GM12878 (cell line): ENCODE measurements around the gene KLHL3. TPM values are rescaled to one million over a fixed set of nuclear protein-coding genes. Genes with fewer than 3 reads are reported as not detected.
"Not testable (repeated sequence)": the region's sequence is repeated elsewhere in the genome, so short reads cannot be mapped to it uniquely, and the experiment has no call there.

Experiments
- ATAC-seq: fragments of 200-7000 bp; cut with Tn5 transposase; 3 replicates; pipeline ENCODE4 v1.9.1; 2020; ENCODE audit warnings: mild to moderate bottlenecking, moderate library complexity
- BruUV-seq: library from RNA; stranded (reverse); fragments of 400-500 nt; replicated peaks from 2 replicates; lab custom pipeline; 2021; lab: Mats Ljungman, UMichigan
- CTCF ChIA-PET: fragments of 300-600 bp; sonication (Branson Sonifier 250); formaldehyde crosslinking; extraction: SDS; loops from one replicate; lab custom pipeline; 2021; ENCODE audit warnings: inconsistent platforms; lab: Yijun Ruan, JAX
- POLR2A ChIA-PET: fragments of 350-600 bp; formaldehyde crosslinking; extraction: SDS; loops from one replicate; lab custom pipeline; 2021; ENCODE audit warnings: inconsistent platforms; lab: Charles Lee
- RAD21 ChIA-PET: fragments of 300-600 bp; sonication (Branson Sonifier 250); formaldehyde crosslinking; loops from one replicate; lab custom pipeline; 2023; ENCODE audit warnings: antibody characterized with exemption; ENCODE audit not compliant: unreplicated experiment; lab: Charles Lee
- SMC1A ChIA-PET: fragments of 300-600 bp; sonication (Branson Sonifier 250); formaldehyde crosslinking; loops from one replicate; lab custom pipeline; 2023; ENCODE audit not compliant: unreplicated experiment, uncharacterized antibody; lab: Charles Lee
- DNase-seq: peaks from one replicate; pipeline ENCODE4 v3.0.0-alpha.2; 2011; ENCODE audit warnings: low read depth, low spot score
- FAIRE-seq: peaks from 3 replicates; lab custom pipeline; 2011; peaks lifted over from hg19 to GRCh38; lab: Jason Lieb, UNC
- H2AFZ ChIP-seq: 2 replicates; pipeline ENCODE4 v1.6.0; 2011; ENCODE audit warnings: low read depth, low read length, control low read depth; ENCODE audit not compliant: control insufficient read depth
- H3K27ac ChIP-seq: 2 replicates; pipeline ENCODE4 v1.5.1; 2011; ENCODE audit warnings: control low read depth; ENCODE audit not compliant: control insufficient read depth, insufficient read depth
- H3K27me3 ChIP-seq, 2 experiments: replicated peaks in 1 of 2; 2 replicates each; pipeline versions ENCODE4 v1.6.0 to v1.6.1; 2011; ENCODE audit warnings: low read length in 1 of 2; ENCODE audit not compliant: control insufficient read depth in 2 of 2, insufficient read depth in 2 of 2
- H3K36me3 ChIP-seq, 2 experiments: 2 replicates each; pipeline ENCODE4 v1.5.1; 2011; ENCODE audit warnings: low read length in 1 of 2; ENCODE audit not compliant: control insufficient read depth in 2 of 2, insufficient read depth in 2 of 2
- H3K4me1 ChIP-seq: 2 replicates; pipeline ENCODE4 v1.6.1; 2011; ENCODE audit warnings: mild to moderate bottlenecking, low read length, moderate library complexity, mixed read lengths; ENCODE audit not compliant: control insufficient read depth, insufficient read depth
- H3K4me2 ChIP-seq: 2 replicates; pipeline ENCODE4 v1.6.0; 2011; ENCODE audit warnings: control low read depth; ENCODE audit not compliant: control insufficient read depth, insufficient read depth
- H3K4me3 ChIP-seq: fragments of 200-600 bp; sonication (generic); 2 replicates; pipeline ENCODE4 v1.5.1; 2016
- H3K79me2 ChIP-seq: 2 replicates; pipeline ENCODE4 v1.6.0; 2011; ENCODE audit warnings: low read length; ENCODE audit not compliant: control insufficient read depth, insufficient read depth
- H3K9ac ChIP-seq: 2 replicates; pipeline ENCODE4 v1.8.0; 2011; ENCODE audit warnings: low read length, control low read depth, mixed read lengths; ENCODE audit not compliant: control insufficient read depth, insufficient read depth
- H3K9me3 ChIP-seq: replicated peaks from 3 replicates; pipeline ENCODE4 v1.5.1; 2011; ENCODE audit warnings: mild to moderate bottlenecking, low read length; ENCODE audit not compliant: control insufficient read depth, insufficient read depth
- H4K20me1 ChIP-seq: 2 replicates; pipeline ENCODE4 v1.6.0; 2011; ENCODE audit not compliant: control insufficient read depth, insufficient read depth
- BCL11A ChIP-seq: IDR thresholded peaks from 2 replicates; pipeline ENCODE4 v1.6.1; 2011; ENCODE audit warnings: low read depth, low read length
- FOS ChIP-seq: IDR thresholded peaks from 3 replicates; pipeline ENCODE4 v1.6.1; 2011; ENCODE audit warnings: borderline replicate concordance; ENCODE audit not compliant: insufficient read length; ENCODE audit errors: extremely low read depth
- KAT2A ChIP-seq: conservative IDR thresholded peaks from 2 replicates; pipeline ENCODE4 v1.6.1; 2011; ENCODE audit warnings: low read depth, low read length; ENCODE audit not compliant: control insufficient read depth
- MYC ChIP-seq: IDR thresholded peaks from 2 replicates; pipeline ENCODE4 v1.6.1; 2011; ENCODE audit warnings: mild to moderate bottlenecking, low read length, moderate library complexity, inconsistent platforms; ENCODE audit not compliant: insufficient read depth, insufficient replicate concordance, insufficient read length, severe bottlenecking
- NR2C2 ChIP-seq: IDR thresholded peaks from 2 replicates; pipeline ENCODE4 v1.6.1; 2011; ENCODE audit warnings: borderline replicate concordance, low read depth; ENCODE audit not compliant: control insufficient read depth, insufficient read length
- TCF7 ChIP-seq: IDR thresholded peaks from 2 replicates; pipeline ENCODE4 v1.6.1; 2014; ENCODE audit warnings: antibody characterized with exemption, borderline replicate concordance
- WGBS: methylation state at CpG from one replicate; pipeline ENCODE4 v1.1.6; 2016; ENCODE audit warnings: low lambda C conversion rate; ENCODE audit not compliant: insufficient replicate concordance, insufficient coverage; ENCODE audit errors: missing lambda C conversion rate; 5-methylcytosine and 5-hydroxymethylcytosine counted together
- in situ Hi-C: fragments of 300-500 bp; cut with MboI; formaldehyde crosslinking; loops from 9 replicates; pipeline ENCODE4 v1.14.3; 2018; ENCODE audit warnings: mixed read lengths
- intact Hi-C: fragments of 100-400 bp; cut with micrococcal nuclease; formaldehyde crosslinking; loops from one replicate; pipeline ENCODE4 v1.14.2; 2022; ENCODE audit not compliant: unreplicated experiment
- polyA plus RNA-seq, 11 experiments: library from polyadenylated mRNA; depleted of rRNA in 4 of 11; unstranded in 6 of 11; stranded (reverse) in 5 of 11; fragments of >200 nt; fragmentation: Nextera tagmentation in 4 of 11; fragmentation: Illumina TruSeq in 1 of 11; extraction: Ambion mirVana in 4 of 11; extraction: Trizol in 1 of 11; gene quantifications; 1 replicate in 1 of 11; 2 replicates in 10 of 11; pipeline versions ENCODE4 v1.2.1 to v1.2.3, GENCODE V29; 2011 to 2016; ENCODE audit warnings: inconsistent platforms in 2 of 11, missing spikeins in 2 of 11, low read depth in 1 of 11
- total RNA-seq, 4 experiments: library from RNA; depleted of rRNA in 3 of 4; stranded (reverse); fragments of >200 nt in 3 of 4; fragmentation: Illumina TruSeq in 1 of 4; extraction: Trizol in 1 of 4; gene quantifications; 2 replicates each; pipeline versions ENCODE4 v1.2.1 to v1.2.3, GENCODE V29; 2013 to 2021
- TF ChIP-seq, protein P1 (sequence below): IDR thresholded peaks from 2 replicates; pipeline ENCODE4 v1.6.1; 2011; ENCODE audit warnings: low read depth, mild to moderate bottlenecking, low read length, moderate library complexity, borderline replicate concordance; ENCODE audit errors: extremely low read depth

The KLHL3 gene
- total and polyA plus RNA-seq, 10 of the 15 experiments (the other 5 are each of a cell fraction or from before 2014, with no cell fraction given), result 1.7 to 11.7 (median 5.6) TPM

DNA sequence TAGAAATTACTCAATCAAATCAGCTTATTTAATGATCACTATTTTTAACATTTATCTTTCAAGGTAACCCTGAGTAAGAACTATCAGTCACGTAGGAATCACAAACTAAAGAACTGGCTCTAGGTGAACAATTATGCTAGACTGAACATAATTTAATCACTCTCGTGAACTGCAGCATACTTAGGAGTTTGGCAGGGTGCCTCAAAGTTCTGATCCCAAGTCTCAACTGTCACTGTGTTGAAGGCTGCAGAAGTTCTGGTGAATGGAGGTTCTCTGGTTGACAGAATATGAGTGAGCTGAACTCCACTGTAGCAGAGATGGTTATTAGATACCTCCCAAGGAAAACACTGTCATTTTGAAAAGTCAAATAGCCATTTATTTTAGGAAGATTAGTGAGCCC, 89.1 kb downstream of the KLHL3 start (continued):
- no peak for TF ChIP-seq MYC
- no peak for TF ChIP-seq NR2C2
- no peak for TF ChIP-seq TCF7
- TF ChIP-seq FOS, result no peak
- TF ChIP-seq KAT2A, result no peak
- no peak for TF ChIP-seq BCL11A
- TF ChIP-seq, protein P1, sequence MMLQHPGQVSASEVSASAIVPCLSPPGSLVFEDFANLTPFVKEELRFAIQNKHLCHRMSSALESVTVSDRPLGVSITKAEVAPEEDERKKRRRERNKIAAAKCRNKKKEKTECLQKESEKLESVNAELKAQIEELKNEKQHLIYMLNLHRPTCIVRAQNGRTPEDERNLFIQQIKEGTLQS, result no peak

DNA sequence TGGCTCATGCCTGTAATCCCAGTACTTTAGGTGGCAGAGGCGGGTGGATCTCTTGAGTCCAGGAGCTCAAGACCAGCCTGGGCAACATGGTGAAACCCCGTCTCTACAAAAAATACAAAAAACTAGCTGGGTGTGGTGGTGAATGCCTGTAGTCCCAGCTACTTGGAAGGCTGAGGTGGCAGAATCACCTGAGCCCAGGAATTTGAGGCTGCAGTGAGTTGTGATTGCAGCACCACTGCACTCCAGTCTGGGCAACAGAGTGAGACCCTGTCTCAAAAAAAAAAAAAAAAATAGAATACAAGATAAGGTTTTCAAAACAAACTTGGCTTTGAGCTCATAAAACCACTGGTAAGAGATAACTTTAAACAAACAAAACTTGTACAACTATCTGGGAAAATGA, 92.8 kb downstream of the KLHL3 start:
- RAD21 ChIA-PET, result interaction anchor here (0.9 to 1.3 kb wide), 3 partner anchors 14 to 99 kb away, joined by 3 to 6 read pairs (median 3); no protein-coding TSS in a partner anchor
- CTCF ChIA-PET, result interaction anchor here (0.9 to 1.4 kb wide), 3 partner anchors 9 to 92 kb away, joined by 4 to 5 read pairs (median 4); partner anchors contain the start of gene KLHL3
- FAIRE-seq, H3K27me3 ChIP-seq, H3K4me3 ChIP-seq, H3K27ac ChIP-seq, H3K9me3 ChIP-seq, H3K4me1 ChIP-seq, H3K4me2 ChIP-seq, DNase-seq, intact Hi-C loops, H3K36me3 ChIP-seq, H3K9ac ChIP-seq, ATAC-seq, H3K79me2 ChIP-seq, H2AFZ ChIP-seq, H4K20me1 ChIP-seq, in situ Hi-C loops, BruUV-seq: not testable (repeated sequence)
- SMC1A ChIA-PET, result interaction anchor here (1.1 to 1.8 kb wide), 2 partner anchors 17 to 99 kb away, joined by 3 to 6 read pairs; no protein-coding TSS in a partner anchor
- WGBS, result 96% methylated on average over 2 of the region's 2 CpGs
- POLR2A ChIA-PET, result interaction anchor here (0.6 to 0.7 kb wide), 3 partner anchors 24 to 1161 kb away, joined by 3 to 4 read pairs (median 3); no protein-coding TSS in a partner anchor
